ENCODE measurements around the gene C11orf52. TPM values are rescaled to one million over a fixed set of nuclear protein-coding genes. Genes with fewer than 3 reads are reported as not detected.
A peak's percentile ranks its signal among the peaks of the same experiment; 100 is the strongest.
"Not testable (repeated sequence)": the region's sequence is repeated elsewhere in the genome, so short reads cannot be mapped to it uniquely, and the experiment has no call there.

Gene C11orf52, protein sequence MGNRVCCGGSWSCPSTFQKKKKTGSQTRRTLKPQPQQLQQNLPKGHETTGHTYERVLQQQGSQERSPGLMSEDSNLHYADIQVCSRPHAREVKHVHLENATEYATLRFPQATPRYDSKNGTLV
- total RNA-seq, result 1.7 TPM
- long read RNA-seq, result 0 reads

DNA sequence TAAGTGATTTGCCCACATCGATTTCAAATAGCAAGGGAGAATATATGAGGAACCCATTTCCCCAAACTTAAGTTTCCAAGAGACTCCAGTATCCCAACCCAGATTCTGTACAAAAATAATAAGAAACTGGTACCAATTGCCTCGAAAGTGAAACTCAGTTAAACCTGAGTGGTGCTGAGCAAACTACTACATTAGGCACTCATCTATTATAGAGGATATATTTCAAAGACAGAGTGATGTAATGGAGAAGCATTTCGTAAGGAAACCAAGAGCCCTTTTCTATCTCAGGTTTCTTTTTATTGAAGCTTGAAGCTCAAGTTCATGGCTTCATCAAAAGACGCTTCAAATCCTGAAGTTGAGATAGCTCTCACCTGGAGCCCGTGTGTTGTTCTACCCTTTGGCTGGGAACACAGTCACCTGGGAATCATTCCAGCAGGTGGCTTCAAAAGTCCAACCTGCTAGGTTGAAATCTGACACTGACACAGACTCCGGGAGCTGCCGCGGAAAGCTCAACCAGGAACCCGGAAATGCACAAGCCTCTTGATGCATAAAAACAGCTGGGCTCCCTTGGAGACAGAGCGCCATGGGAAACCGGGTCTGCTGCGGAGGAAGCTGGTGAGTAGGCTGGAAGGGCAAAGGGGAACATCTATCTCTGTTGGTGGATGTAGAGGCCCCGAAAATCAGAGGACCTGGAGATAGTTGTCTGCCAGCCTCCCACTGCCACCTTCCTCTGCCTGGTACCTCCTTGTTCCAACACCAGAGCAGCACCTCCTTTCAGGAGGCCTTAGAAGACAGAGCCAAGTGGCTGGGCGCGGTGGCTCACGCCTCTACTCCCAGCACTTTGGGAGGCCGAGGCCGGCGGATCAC, at the start of gene C11orf52:
Gene C11orf52 (plus strand): TSS at position 524 of the 867 bp plus-strand sequence. CDS start 60 bp downstream, at position 584.
- ATAC-seq (ENCODE audit: poor library complexity) (peak; percentile 21), DNase-seq (no peak)
- intact Hi-C loops (cut with DNase I), result no loop called here

DNA sequence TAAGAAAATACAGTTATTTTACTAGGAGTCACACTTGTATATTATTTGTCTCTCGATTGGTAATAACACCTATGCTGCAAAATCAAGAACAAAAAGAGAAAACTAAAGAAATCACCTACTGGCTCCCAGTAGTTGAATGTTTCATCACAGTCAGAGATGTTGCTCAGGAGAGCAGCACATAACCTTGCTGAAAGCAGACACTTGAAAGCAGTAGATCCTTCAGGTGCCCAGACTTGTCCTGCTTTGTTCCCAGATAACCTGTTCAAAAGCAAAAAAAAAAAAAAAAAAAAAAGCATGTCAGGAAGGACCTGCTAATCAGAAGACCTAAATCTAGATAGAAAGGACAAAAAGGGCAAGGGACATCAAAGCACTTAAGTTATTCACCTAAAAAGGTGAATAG, 48.6 kb upstream of the C11orf52 start:
- intact Hi-C loops (cut with DNase I), result loop anchor here (10.0 kb wide), 1 partner anchor 215 kb away; the partner anchor contains the start of genes SDHD and TIMM8B
- ATAC-seq (ENCODE audit: poor library complexity), result no peak
- DNase-seq, result no peak

DNA sequence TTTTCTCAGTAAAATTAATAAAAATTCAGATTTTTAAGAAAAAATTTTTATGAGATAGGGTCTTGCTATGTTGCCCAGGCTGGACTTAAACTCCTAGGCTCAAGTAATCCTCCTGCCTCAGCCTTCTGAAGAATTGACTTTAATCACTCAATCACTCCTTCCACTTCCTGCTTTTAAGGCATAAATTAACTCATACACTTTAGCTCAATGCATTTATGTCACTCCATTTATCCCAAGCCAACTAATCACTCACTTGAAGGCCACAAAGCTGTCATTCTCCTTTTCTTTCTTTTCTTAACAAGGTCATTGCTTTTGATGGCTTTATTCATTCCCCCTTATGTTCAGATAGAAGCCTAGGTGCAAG, 48.2 kb upstream of the C11orf52 start:
- intact Hi-C loops (cut with DNase I), result loop anchor here (10.0 kb wide), 1 partner anchor 214 kb away; the partner anchor contains the start of genes SDHD and TIMM8B
- DNase-seq, result no peak
- no peak for ATAC-seq (ENCODE audit: poor library complexity)

DNA sequence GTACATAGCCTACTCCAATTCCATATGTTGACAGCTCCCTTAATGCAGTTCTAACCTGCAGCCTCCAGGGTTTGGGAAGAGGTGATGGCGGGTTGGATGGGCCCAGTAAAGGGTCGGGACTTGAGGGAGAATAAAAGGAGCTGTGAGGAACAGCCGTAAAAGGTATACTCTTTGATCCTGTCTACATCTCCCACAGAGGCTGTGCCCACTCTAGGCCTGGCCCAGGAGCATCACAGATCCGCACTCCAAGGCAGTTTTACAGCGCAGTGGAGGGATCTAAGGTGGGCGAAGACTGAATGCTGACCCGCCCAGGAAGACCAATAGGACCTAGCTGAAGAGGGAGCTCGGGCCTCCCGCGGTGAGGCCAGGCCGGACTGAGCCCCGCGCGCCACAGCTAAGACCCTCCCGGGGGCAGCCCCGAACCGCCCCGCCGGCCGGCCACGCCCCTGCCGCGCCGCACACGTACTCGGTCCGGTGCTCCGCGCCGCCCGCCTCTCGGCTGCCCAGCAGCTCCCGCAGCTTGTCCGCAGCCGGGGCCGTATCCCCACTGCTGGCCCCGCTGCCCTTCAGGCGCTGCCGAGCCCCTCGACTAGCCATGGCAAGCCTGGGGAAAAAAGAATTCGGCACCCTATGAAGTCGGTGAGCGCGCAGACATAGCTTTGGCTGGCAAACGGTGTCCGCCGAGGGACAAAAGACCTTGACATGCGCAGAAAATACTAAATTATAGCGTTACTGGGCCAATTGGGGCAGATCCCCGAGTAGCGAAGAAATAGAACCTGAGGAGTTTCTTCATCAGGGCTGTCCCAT, 47.6 kb upstream of the C11orf52 start, which contains the start of gene ALG9:
Gene ALG9 (minus strand): TSS at position 696 of the 807 bp plus-strand sequence. CDS start 99 bp downstream, at position 597.
- intact Hi-C loops (cut with DNase I), result loop anchor here (10.0 kb wide), 1 partner anchor 214 kb away; the partner anchor contains the start of genes SDHD and TIMM8B
- peak; percentile 96 for ATAC-seq (ENCODE audit: poor library complexity)

DNA sequence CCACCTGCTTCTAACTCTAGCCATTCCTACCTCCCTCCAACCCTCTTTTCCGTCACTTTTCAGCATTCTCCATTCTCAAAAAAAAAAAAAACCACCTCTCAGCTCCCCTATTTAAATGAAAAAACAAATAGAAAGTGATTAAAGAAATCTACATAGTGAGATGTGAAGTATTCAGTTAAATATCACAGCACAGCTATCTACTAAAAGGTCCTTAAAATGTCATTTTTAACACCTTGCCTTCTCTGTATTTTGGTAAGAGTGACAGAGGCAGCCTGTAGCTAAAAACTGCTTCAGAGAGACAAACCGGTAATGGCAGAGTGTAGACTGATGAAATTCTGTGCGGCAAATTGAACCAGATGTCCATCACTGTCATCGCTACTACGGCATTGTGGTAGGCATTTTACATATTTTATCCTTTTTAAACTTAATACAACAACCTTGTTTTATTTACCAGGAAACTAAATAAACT, 47.0 kb upstream of the C11orf52 start:
- ATAC-seq (ENCODE audit: poor library complexity) (peak; percentile 37), DNase-seq (no peak)
- intact Hi-C loops (cut with DNase I), result loop anchor here (10.0 kb wide), 1 partner anchor 213 kb away; the partner anchor contains the start of genes SDHD and TIMM8B

More for the DNA sequence above, 47.6 kb upstream of the C11orf52 start, which contains the start of gene ALG9:
- DNase-seq, result peak; percentile 89

DNA sequence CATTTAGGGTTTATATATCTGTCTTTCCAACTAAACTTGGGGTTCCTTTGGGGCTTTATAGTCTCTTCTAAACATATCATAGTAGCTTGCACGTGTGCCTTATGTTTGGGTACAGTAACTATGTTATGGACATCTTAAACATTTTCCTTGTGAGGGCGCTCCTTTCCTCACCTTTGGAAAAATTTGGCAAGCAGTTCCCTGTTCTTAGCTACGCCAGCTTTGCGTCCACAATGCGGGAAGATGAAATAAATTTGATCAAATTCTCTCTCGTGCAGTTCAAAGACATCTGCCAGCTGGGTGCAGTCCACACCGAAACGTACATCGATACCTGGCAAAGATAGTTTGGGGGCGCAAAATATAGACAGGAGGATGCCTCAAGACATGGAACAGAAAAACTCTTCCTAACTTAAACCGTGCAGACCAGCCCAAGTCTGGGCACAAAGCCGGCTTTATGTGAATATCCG, 40.3 kb upstream of the C11orf52 start:
- DNase-seq, result no peak

DNA sequence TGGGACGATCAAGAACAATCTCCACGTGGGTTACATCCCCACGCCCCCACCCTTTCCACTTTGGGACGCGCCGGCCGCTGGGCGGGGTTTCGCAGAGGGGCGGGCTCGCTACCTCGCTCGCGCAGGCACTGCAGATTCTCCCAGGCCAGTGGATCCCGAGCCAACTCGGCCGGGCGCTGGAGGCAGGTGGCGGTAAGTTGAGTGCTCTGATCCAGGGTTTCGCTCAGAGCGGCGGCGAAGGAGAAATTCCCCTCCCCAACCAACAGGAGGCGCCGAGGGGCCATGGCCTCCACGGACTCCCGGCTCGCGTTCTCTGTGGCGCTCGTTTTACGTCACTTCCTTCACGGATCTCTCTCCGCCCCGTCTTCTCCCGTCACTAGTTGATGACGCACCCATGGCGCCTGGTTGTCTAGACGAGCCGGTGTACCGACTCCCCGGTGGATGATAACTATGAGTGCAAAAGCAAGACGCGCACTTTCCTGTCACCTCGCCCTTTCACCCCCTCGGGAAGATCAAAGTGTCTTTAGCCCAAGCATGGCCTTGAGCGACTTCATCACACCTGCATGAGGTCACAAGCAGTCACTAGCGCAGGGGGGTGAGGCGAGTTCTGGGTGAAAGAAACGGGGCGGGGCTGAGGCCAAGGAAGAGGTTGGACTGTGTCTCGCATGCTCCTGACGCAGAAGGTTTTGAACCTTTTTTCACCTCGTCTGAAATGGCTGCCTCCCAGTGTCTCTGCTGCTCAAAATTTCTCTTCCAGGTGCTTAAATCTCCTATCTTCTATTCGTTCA, 39.7 kb upstream of the C11orf52 start, which contains the start of the genes CFAP68 and FDXACB1:
Gene CFAP68 (plus strand): TSS at position 693 of the 788 bp plus-strand sequence. CDS start 20 bp downstream, at position 713.
Gene FDXACB1 (minus strand): TSS at position 317 of the 788 bp plus-strand sequence. CDS start 33 bp downstream, at position 284.
- ATAC-seq (ENCODE audit: poor library complexity) (peak; percentile 96), DNase-seq (peak; percentile 96)
- intact Hi-C loops (cut with DNase I), result loop anchor here (5.0 to 10.0 kb wide), 3 partner anchors 48 to 206 kb away; partner anchors contain the start of genes SDHD and TIMM8B

More for the DNA sequence above, 40.3 kb upstream of the C11orf52 start:
- ATAC-seq (ENCODE audit: poor library complexity), result peak; percentile 1
- intact Hi-C loops (cut with DNase I), result loop anchor here (5.0 to 10.0 kb wide), 3 partner anchors 49 to 206 kb away; partner anchors contain the start of genes SDHD and TIMM8B

DNA sequence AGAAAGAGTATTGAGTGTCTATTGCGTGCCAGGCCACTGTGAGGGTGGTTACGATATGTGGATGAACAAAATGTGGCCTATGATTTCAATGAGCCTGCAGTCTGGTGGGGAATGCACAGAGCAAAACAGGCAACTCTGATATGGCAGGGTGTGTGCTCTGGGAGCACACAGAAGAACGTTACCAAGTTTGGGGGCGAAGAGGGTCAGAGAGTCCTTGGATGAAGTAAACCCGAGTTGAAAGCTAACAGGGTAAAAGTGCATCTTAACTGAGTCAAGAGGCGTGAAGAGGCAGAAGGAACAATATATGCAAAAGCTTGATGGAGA, 39.1 kb upstream of the C11orf52 start:
- intact Hi-C loops (cut with DNase I), result loop anchor here (5.0 to 10.0 kb wide), 3 partner anchors 48 to 205 kb away; partner anchors contain the start of genes SDHD and TIMM8B
- DNase-seq (no peak), ATAC-seq (ENCODE audit: poor library complexity) (peak; percentile 13)

DNA sequence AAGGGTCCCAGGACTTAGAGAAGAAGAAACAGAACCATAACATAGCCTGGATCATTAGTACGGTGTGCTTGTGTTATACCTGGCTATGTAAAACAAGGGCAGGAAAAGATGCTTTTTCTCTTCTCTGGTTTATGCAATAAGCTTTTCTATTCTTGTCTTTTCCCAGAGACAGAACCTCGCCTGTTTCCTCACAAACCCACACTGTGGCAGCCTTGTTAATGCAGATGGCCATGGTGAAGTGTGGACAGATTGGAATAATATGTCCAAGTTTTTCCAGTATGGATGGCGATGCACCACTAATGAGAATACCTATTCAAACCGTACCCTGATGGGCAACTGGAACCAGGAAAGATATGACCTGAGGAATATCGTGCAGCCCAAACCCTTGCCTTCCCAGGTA, 36.5 kb upstream of the C11orf52 start:
- DNase-seq, result no peak
- no peak for ATAC-seq (ENCODE audit: poor library complexity)
- intact Hi-C loops (cut with DNase I), result no loop called here

DNA sequence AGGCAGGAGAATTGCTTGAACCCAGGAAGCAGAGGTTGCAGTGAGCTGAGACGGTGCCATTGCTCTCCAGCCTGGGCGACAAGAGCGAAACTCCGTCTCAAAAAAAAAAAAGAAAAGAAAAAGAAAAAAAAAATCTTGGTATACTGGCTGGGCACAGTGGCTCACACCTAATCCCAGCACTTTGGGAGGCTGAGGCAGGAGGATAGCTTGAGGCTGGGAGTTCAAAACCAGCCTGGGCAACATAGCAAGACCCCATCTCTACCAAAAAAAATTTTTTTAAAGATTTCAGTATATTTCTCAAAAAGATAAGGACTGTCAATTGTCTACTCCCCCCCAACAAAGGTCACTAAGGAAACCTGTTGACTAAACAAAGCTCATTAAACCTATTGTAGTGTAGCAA, 33.7 kb upstream of the C11orf52 start:
- ATAC-seq (ENCODE audit: poor library complexity); intact Hi-C loops (cut with DNase I); DNase-seq: not testable (repeated sequence)

DNA sequence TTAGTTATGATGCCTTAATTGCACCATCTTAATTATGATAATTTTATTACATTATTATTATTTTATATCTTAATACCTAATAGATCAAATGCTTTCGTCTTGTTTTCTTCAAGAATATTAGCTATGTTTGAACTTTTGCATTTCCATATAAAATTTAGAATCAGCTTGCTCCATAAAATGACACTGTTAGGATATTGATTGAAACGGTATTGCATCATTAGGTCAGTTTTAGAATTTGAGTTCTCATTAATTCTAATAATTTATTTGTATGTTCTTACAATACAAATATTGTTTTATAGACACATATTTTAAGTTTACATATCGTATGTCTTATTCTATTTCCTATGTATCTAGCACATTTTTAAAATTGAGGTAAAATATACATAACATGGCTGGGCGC, 32.7 kb upstream of the C11orf52 start:
- ATAC-seq (ENCODE audit: poor library complexity) (no peak), DNase-seq (no peak)
- intact Hi-C loops (cut with DNase I), result no loop called here

DNA sequence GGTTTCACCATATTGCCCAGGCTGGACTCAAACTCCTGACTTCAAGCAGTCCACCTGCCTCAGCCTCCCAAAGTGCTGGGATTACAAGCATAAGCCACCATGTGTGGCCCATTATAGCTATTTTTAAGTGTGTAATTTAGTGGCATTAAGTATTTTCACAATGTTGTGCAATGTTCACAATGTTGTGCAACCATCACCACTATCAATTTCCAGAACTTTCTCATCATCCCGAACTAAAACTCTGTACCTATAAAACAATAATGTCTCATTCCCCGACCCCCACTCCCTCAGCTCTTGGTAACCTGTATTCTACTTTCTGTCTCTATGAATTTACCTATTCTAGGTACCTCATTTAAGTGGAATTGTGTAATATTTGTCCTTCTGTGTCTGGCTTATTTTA, 31.9 kb upstream of the C11orf52 start:
- ATAC-seq (ENCODE audit: poor library complexity), result no peak
- intact Hi-C loops (cut with DNase I), result no loop called here
- DNase-seq, result no peak

DNA sequence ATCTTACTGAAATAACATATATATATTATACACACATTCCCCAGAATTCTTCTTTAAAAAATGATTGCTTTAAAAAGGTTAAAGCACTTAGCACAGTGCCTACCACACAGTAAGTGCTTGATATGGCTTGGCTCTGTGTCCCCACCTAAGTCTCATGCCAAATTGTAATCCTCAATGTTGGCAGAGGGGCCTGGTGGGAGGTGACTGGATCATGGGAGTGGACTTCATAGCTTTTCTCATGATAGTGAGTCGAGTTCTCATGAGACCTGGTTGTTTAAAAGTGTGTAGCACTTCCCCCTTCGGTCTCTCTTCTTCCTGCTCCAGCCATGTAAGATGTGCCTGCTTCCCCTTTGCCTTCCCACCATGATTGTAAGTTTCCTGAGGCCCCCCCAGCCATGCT, 13.3 kb upstream of the C11orf52 start:
- DNase-seq (no peak), ATAC-seq (ENCODE audit: poor library complexity) (peak; percentile 53)
- intact Hi-C loops (cut with DNase I), result no loop called here

DNA sequence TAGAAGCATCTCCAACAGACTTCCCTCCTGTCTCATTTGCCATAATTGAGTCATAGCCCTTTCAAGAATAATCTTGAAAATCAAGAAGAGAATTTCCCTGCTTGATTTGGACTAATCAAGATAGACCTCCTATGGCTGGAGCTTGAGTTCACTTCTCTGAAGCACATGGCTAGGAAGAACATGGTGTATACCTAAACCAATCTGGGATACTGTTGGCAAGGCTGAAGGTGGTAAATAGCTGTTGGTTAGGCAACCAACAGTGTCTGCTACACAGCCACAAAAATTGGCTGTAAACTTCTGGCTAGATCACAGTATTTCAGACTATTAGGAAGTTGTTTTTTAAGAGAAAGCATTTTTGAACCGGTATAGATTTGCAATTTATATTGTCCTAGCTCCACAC, 12.0 kb upstream of the C11orf52 start:
- ATAC-seq (ENCODE audit: poor library complexity), result peak; percentile 36
- intact Hi-C loops (cut with DNase I), result no loop called here
- no peak for DNase-seq

DNA sequence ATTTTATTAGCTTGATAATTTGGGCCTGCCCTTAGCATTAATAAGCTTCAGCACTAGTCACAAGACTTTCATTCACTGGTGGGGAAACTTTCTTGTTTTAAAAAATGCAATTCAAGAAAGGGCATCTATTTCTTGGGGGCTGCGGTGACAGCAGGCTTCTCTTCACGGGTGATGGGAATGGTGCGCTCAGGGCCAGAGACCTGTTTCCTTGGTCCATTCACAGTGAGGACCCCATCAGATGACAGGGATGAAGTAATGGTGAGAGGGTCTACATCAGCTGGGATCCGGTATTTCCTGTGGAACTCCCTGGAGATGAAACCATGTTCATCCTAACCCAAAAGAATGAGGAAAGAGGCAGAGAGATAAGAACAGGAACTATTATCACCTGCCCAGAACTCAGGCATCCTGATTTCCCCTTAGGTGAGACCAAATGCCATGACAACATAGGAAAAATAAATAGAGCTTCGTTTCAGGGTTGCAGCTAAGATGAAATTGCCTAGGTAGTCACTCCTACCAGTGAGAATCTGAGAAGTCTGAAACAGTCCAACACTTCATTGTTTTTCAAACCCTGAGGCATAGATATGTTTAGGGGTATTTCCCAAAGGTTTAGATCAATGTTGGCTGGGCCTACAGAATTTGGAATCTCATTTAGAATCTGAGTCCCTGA, 9.9 kb upstream of the C11orf52 start:
- intact Hi-C loops (cut with DNase I), result no loop called here
- ATAC-seq (ENCODE audit: poor library complexity) (no peak), DNase-seq (no peak)

DNA sequence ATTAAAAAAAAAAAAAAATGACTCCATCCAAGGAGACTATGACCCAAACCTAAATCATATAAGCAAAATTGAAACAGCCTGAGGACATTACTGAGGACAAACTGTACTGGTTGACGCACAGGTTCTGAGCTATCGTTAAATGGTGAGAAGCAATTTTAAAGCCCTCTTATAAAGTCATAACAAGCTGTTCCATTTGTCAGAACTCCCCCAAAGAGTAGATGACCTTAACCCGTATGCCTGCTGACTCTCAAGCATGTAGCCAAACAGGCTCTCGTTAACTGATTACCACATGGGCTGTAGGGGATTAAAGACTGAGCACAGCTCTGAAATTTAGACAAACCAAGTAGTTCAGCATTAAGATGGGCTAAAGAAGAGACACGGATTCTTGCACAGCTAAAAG, 9.3 kb upstream of the C11orf52 start:
- intact Hi-C loops (cut with DNase I), result no loop called here
- ATAC-seq (ENCODE audit: poor library complexity) (no peak), DNase-seq (no peak)
